ENCODE results near the gene MPRIP.

Gene MPRIP

GRCh38 chr17:17228521-17229279, 186.4 kb downstream of the MPRIP start:
- no peak for DNase-seq
- in situ Hi-C loops (cut with MboI; ENCODE audit: low pct_unique_long_range_greater_than_20kb, low sequenced_read_pairs): no loop called here

- in situ Hi-C loops (cut with MboI; ENCODE audit: low pct_unique_long_range_greater_than_20kb, low sequenced_read_pairs): no loop called here
- no peak for DNase-seq
Observed at GRCh38 chr17:17229416-17230384, 187.4 kb downstream of the MPRIP start.

GRCh38 chr17:17231621-17232302, 189.5 kb downstream of the MPRIP start:
- in situ Hi-C loops (cut with MboI; ENCODE audit: low pct_unique_long_range_greater_than_20kb, low sequenced_read_pairs): no loop called here
- DNase-seq: no peak

GRCh38 chr17:17232303-17232621, 190.0 kb downstream of the MPRIP start:
- no peak for DNase-seq
- in situ Hi-C loops (cut with MboI; ENCODE audit: low pct_unique_long_range_greater_than_20kb, low sequenced_read_pairs): no loop called here

GRCh38 chr17:17235212-17236174, 193.2 kb downstream of the MPRIP start:
- peak; percentile 20 for DNase-seq
- in situ Hi-C loops (cut with MboI; ENCODE audit: low pct_unique_long_range_greater_than_20kb, low sequenced_read_pairs): no loop called here

GRCh38 chr17:17236295-17237025, 194.2 kb downstream of the MPRIP start:
- peak; percentile 23 for DNase-seq
- in situ Hi-C loops (cut with MboI; ENCODE audit: low pct_unique_long_range_greater_than_20kb, low sequenced_read_pairs): no loop called here

GRCh38 chr17:17237026-17237799, 195.0 kb downstream of the MPRIP start, which contains the start of gene FLCN:
TSS of gene FLCN (minus strand) at chr17:17237168. CDS start at chr17:17228137, 9,031 bp downstream.
- DNase-seq: peak; percentile 93

GRCh38 chr17:17239832-17240231, 197.6 kb downstream of the MPRIP start:
- no peak for DNase-seq
- in situ Hi-C loops (cut with MboI; ENCODE audit: low pct_unique_long_range_greater_than_20kb, low sequenced_read_pairs): no loop called here

More at GRCh38 chr17:17237026-17237799, 195.0 kb downstream of the MPRIP start, which contains the start of gene FLCN:
- in situ Hi-C loops (cut with MboI; ENCODE audit: low pct_unique_long_range_greater_than_20kb, low sequenced_read_pairs): no loop called here

- DNase-seq: no peak
- in situ Hi-C loops (cut with MboI; ENCODE audit: low pct_unique_long_range_greater_than_20kb, low sequenced_read_pairs): no loop called here
Observed at GRCh38 chr17:17241656-17242055, 199.4 kb downstream of the MPRIP start.

GRCh38 chr17:17242246-17242645, 200.0 kb downstream of the MPRIP start:
- DNase-seq: no peak
- in situ Hi-C loops (cut with MboI; ENCODE audit: low pct_unique_long_range_greater_than_20kb, low sequenced_read_pairs): no loop called here

All from KBM-7 (cell line).